HG02885 (cell line): ENCODE results near the gene TMEM108.

Source experiments
- ATAC-seq: cut with Tn5 transposase; IDR thresholded peaks from one replicate; pipeline ENCODE4 v1.9.1; 2021; ENCODE audit warnings: mild to moderate bottlenecking; ENCODE audit not compliant: unreplicated experiment, poor library complexity

TMEM108 gene

DNA sequence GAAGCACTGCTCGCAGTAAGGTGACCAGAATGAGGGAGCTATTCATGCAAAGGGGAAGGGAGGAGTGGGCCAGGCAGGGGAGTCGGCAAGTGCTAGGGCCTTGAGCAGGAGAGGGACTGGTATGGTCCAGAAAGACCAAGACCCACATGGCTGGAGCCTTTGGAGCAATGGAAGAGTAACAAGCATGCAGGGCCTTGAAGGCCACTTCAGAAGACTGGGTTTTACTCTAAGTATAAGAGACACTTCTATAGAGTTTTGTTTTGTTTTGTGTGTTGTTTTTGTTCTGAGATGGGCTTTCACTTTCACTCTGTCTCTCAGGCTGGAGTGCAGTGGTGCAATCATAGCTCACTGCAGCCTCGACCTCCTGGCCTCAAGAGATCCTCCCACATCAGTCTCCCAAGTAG is 403.7 kb downstream of the TMEM108 start:
- peak; percentile 80 for ATAC-seq

DNA sequence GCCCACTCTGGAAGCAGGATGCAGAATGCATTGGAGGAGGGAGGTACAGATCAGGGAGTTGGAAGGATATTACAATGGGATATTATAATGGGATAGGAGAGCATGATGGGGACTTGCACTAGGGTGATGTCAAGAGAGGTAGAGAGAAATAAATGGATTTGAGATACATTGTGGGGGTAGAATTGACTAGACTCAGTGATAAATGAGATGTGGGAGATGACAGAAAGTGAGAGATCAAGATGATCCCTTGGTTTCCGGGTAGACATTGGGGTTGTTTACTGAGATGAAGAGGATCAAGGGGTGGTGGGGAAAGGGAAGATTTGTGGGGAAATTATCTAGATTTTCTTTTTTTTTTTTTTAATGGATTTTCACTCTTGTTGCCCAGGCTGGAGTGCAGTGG is 404.3 kb downstream of the TMEM108 start:
- no peak for ATAC-seq

DNA sequence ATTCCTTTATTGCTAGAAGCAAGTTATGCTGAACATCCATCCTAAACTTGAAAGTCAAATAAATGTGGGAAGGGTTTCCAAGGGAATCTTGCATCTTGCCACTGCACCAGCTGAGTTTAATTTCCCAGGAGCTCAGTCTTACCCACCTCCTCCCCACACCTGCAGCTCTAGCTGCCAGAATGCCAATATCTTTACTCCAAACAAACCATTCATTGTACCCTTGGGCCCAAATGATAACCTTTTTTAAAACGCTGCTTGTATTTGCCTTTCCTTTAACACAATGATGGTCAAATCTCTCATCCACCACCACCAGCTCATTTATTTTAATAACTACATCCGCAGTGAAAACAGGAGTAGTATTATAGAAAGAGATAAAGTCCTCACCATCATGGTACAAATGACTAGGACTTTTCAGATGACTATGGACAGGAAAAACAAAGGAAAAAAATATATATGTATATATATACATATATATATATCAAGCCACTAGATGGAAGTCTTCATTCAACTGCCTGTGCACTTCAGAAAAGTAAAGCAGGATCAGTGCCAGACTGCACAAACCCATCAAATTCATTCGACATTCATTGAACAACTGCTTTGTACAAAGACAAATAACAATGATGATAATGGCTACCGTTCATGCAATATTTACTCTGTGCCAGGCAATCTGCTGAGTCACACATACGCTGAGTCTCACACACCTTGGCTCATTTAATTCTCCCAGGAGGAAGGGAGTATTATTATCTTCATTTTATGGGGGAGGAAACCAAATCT is 405.6 kb downstream of the TMEM108 start:
- ATAC-seq, result no peak

DNA sequence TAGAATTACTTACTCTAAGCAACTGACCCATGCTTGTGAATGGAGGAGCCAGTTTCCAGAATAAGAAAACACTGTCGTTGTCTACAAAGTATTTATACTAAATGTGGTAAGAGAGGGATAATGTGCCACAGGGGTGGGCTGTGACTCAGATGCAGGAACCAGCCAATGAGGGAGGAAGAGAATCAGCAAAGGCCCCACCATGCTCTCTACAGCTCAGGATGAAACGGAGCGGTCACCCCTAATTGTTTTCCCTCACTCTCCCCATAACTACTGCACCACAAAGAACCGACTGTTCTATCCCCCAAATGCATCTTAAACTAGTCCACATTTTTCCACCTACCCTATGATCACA is 406.2 kb downstream of the TMEM108 start:
- ATAC-seq, result no peak

- no peak for ATAC-seq
Measured at GRCh38 chr3:133445108-133445507, 406.9 kb downstream of the TMEM108 start.
